GM23338 (cell line): ENCODE results near the gene SRI. TPM values are rescaled to one million over a fixed set of nuclear protein-coding genes. Genes with fewer than 3 reads are reported as not detected.
A peak's percentile ranks its signal among the peaks of the same experiment; 100 is the strongest.

ENCODE experiments used
- ATAC-seq: fragments of 200-7000 bp; cut with Tn5 transposase; 3 replicates; pipeline ENCODE4 v1.9.1; 2020
- DNase-seq: peaks from one replicate; pipeline ENCODE4 v3.0.0-alpha.2; 2015; ENCODE audit warnings: low spot score
- H2AFZ ChIP-seq: fragments of 200-600 bp; sonication (generic); 2 replicates; pipeline ENCODE4 v1.8.0; 2016; ENCODE audit warnings: antibody characterized with exemption, mild to moderate bottlenecking, moderate library complexity
- H3F3A ChIP-seq: fragments of 200-600 bp; sonication (generic); replicated peaks from 2 replicates; pipeline ENCODE4 v1.8.0; 2017; ENCODE audit warnings: antibody characterized with exemption, mixed run types, low read depth
- H3K27ac ChIP-seq: fragments of 200-600 bp; sonication (generic); 2 replicates; pipeline ENCODE4 v1.6.1; 2016; ENCODE audit warnings: low read depth
- H3K27me3 ChIP-seq: fragments of 200-600 bp; sonication (generic); 2 replicates; pipeline ENCODE4 v1.8.0; 2016; ENCODE audit warnings: mild to moderate bottlenecking, mixed run types, moderate library complexity; ENCODE audit not compliant: insufficient read depth
- H3K36me3 ChIP-seq: fragments of 200-600 bp; sonication (generic); 2 replicates; pipeline ENCODE4 v1.8.0; 2016; ENCODE audit warnings: mild to moderate bottlenecking; ENCODE audit not compliant: insufficient read depth
- H3K4me1 ChIP-seq: fragments of 200-600 bp; sonication (generic); 2 replicates; pipeline ENCODE4 v1.8.0; 2016; ENCODE audit warnings: mild to moderate bottlenecking, moderate library complexity; ENCODE audit not compliant: insufficient read depth
- H3K4me2 ChIP-seq: fragments of 200-600 bp; sonication (generic); 2 replicates; pipeline ENCODE4 v1.7.1; 2017; ENCODE audit warnings: mixed run types
- H3K4me3 ChIP-seq: fragments of 200-600 bp; sonication (generic); 2 replicates; pipeline ENCODE4 v1.6.1; 2016; ENCODE audit warnings: mixed run types
- H3K79me2 ChIP-seq: fragments of 200-600 bp; sonication (generic); replicated peaks from 2 replicates; pipeline ENCODE4 v1.8.0; 2017; ENCODE audit warnings: mild to moderate bottlenecking; ENCODE audit not compliant: insufficient read depth
- H3K9me2 ChIP-seq: fragments of 200-600 bp; sonication (generic); 2 replicates; pipeline ENCODE4 v1.8.0; 2017; ENCODE audit not compliant: insufficient read depth
- H4K20me1 ChIP-seq: fragments of 200-600 bp; sonication (generic); replicated peaks from 2 replicates; pipeline ENCODE4 v1.8.0; 2017; ENCODE audit warnings: mild to moderate bottlenecking; ENCODE audit not compliant: insufficient read depth
- H3K27ac Mint-ChIP-seq: 2 replicates; pipeline ENCODE4 v1.8.0; 2020; ENCODE audit warnings: inconsistent platforms, mild to moderate bottlenecking, moderate library complexity, mixed read lengths
- H3K27me3 Mint-ChIP-seq: 3 replicates; pipeline ENCODE4 v1.8.0; 2022; ENCODE audit warnings: low read depth, mild to moderate bottlenecking, moderate library complexity, mixed read lengths, inconsistent platforms; ENCODE audit not compliant: insufficient read depth, poor library complexity
- H3K36me3 Mint-ChIP-seq: 3 replicates; pipeline ENCODE4 v1.8.0; 2021; ENCODE audit warnings: low read depth, mild to moderate bottlenecking, inconsistent platforms, moderate library complexity, mixed read lengths
- H3K4me1 Mint-ChIP-seq: 3 replicates; pipeline ENCODE4 v1.8.0; 2020; ENCODE audit warnings: mild to moderate bottlenecking, inconsistent platforms, mixed read lengths
- H3K4me3 Mint-ChIP-seq: 3 replicates; pipeline ENCODE4 v1.8.0; 2021; ENCODE audit warnings: moderate library complexity, mild to moderate bottlenecking, inconsistent platforms, mixed read lengths
- H3K9me3 Mint-ChIP-seq: 3 replicates; pipeline ENCODE4 v1.8.0; 2020; ENCODE audit warnings: moderate library complexity, mild to moderate bottlenecking, inconsistent platforms, mixed read lengths
- CREB1 ChIP-seq: fragments of 250-450 bp; sonication (Bioruptor Pico); IDR thresholded peaks from 2 replicates; pipeline ENCODE4 v1.5.0; 2020; ENCODE audit warnings: low read depth, mild to moderate bottlenecking, moderate library complexity
- JUNB ChIP-seq: IDR thresholded peaks from one replicate; pipeline ENCODE4 v1.6.1; 2016; ENCODE audit warnings: antibody characterized with exemption; ENCODE audit not compliant: unreplicated experiment
- NANOG ChIP-seq: IDR thresholded peaks from 2 replicates; pipeline ENCODE4 v1.6.1; 2016; ENCODE audit warnings: antibody characterized with exemption, borderline replicate concordance
- POLR2AphosphoS5 ChIP-seq: IDR thresholded peaks from 2 replicates; pipeline ENCODE4 v1.6.1; 2016; ENCODE audit warnings: antibody characterized with exemption, low read depth
- ZNF114 ChIP-seq: fragments of 250-450 bp; sonication (Bioruptor Pico); IDR thresholded peaks from 2 replicates; pipeline ENCODE4 v1.5.0; 2020; ENCODE audit warnings: mild to moderate bottlenecking, moderate library complexity
- ZNF331 ChIP-seq: fragments of 250-450 bp; sonication (Bioruptor Pico); IDR thresholded peaks from 2 replicates; pipeline ENCODE4 v1.5.0; 2020; ENCODE audit warnings: low read depth, mild to moderate bottlenecking, moderate library complexity
- polyA plus RNA-seq: library from polyadenylated mRNA; unstranded; fragments of >200 nt; fragmentation: Nextera tagmentation; extraction: Ambion mirVana; gene quantifications from 2 replicates; pipeline ENCODE4 v1.2.1, GENCODE V29; 2016
- total RNA-seq: library from RNA; depleted of rRNA; stranded (reverse); fragments of >200 nt; shearing (Covaris generic); gene quantifications from 2 replicates; pipeline ENCODE4 v1.2.3, GENCODE V29; 2014
- TF ChIP-seq, protein P1 (sequence below), 2 experiments: fragments of 200-600 bp in 1 of 2; sonication (generic) in 1 of 2; conservative IDR thresholded peaks; 2 replicates each; pipeline versions ENCODE4 v1.5.1 to v1.6.1; 2016 to 2017; ENCODE audit warnings: antibody characterized with exemption in 2 of 2, low read depth in 2 of 2, mild to moderate bottlenecking in 2 of 2, moderate library complexity in 1 of 2
- TF ChIP-seq, protein P2 (sequence below): IDR thresholded peaks from 2 replicates; pipeline ENCODE4 v1.6.1; 2016; ENCODE audit warnings: antibody characterized with exemption
- TF ChIP-seq, protein P3 (sequence below): fragments of 250-450 bp; sonication (Bioruptor Pico); IDR thresholded peaks from 2 replicates; pipeline ENCODE4 v1.5.0; 2020; ENCODE audit warnings: mild to moderate bottlenecking, moderate library complexity
- TF ChIP-seq, protein P4 (sequence below): IDR thresholded peaks from one replicate; pipeline ENCODE4 v1.6.1; 2018; ENCODE audit warnings: antibody characterized with exemption; ENCODE audit not compliant: unreplicated experiment

Gene SRI
- total and polyA plus RNA-seq, 2 experiments from 2014 or later: 141 to 321 TPM

DNA sequence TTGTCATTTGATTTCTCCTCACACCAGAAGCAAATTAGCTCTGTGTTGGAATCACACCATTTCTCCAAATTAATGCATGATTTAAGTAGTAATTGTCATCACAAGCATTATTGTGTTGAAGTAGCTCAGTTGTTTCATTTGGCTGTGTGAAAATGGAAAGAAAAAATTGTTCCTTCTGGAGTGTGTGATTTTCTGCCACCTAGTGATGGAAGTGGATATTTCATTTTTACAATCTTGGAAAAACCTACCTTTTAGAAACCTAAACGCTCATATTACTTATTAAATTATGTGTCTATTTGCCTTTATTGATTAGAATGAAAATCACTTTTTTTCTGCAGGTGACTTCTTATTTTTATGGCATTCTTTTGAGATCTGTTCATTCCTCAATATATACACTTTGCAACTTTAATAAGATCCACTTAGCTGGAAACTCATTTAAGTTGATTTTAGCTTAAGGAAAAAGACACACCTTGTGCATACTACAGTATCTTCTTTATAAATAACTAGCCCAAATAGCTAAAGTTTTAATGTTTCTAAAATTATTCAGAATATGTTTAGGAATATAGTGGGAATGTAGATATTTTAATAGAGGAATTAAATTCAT, 50.0 kb downstream of the SRI start:
- Histone ChIP-seq H3K36me3 (no peaks in the 10 kb centered on the region), H2AFZ (no peak overlapping the region), H3K4me1 (no peaks in the 10 kb centered on the region), H3K27ac (no peak overlapping the region), H3K27me3 (no peaks in the 10 kb centered on the region), H3F3A (no peaks in the 10 kb centered on the region), H3K4me3 (no peak overlapping the region), H3K4me2 (no peak overlapping the region), H4K20me1 (no peaks in the 10 kb centered on the region), H3K79me2 (no peaks in the 10 kb centered on the region), H3K9me2 (no peaks in the 10 kb centered on the region)
- no peak overlapping the region for H3K27ac Mint-ChIP-seq
- H3K36me3 Mint-ChIP-seq: no peaks in the 10 kb centered on the region
- no peak for ATAC-seq
- H3K27me3 Mint-ChIP-seq: no peaks in the 10 kb centered on the region
- H3K4me3 Mint-ChIP-seq: no peak overlapping the region
- peak; percentile 34 for DNase-seq
- TF ChIP-seq NANOG: no peak
- TF ChIP-seq, protein P1, sequence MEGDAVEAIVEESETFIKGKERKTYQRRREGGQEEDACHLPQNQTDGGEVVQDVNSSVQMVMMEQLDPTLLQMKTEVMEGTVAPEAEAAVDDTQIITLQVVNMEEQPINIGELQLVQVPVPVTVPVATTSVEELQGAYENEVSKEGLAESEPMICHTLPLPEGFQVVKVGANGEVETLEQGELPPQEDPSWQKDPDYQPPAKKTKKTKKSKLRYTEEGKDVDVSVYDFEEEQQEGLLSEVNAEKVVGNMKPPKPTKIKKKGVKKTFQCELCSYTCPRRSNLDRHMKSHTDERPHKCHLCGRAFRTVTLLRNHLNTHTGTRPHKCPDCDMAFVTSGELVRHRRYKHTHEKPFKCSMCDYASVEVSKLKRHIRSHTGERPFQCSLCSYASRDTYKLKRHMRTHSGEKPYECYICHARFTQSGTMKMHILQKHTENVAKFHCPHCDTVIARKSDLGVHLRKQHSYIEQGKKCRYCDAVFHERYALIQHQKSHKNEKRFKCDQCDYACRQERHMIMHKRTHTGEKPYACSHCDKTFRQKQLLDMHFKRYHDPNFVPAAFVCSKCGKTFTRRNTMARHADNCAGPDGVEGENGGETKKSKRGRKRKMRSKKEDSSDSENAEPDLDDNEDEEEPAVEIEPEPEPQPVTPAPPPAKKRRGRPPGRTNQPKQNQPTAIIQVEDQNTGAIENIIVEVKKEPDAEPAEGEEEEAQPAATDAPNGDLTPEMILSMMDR (conservative IDR thresholded peaks at IDR 0.05; ENCODE audit: low read depth in 2 of 2): peak; percentile 52 to 66
- no peak for TF ChIP-seq ZNF114 (CRISPR knock-in tag)
- TF ChIP-seq, protein P2, sequence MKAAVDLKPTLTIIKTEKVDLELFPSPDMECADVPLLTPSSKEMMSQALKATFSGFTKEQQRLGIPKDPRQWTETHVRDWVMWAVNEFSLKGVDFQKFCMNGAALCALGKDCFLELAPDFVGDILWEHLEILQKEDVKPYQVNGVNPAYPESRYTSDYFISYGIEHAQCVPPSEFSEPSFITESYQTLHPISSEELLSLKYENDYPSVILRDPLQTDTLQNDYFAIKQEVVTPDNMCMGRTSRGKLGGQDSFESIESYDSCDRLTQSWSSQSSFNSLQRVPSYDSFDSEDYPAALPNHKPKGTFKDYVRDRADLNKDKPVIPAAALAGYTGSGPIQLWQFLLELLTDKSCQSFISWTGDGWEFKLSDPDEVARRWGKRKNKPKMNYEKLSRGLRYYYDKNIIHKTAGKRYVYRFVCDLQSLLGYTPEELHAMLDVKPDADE: no peak
- TF ChIP-seq POLR2AphosphoS5: no peak
- H3K9me3 Mint-ChIP-seq: no peaks in the 10 kb centered on the region
- H3K4me1 Mint-ChIP-seq: no peaks in the 10 kb centered on the region

DNA sequence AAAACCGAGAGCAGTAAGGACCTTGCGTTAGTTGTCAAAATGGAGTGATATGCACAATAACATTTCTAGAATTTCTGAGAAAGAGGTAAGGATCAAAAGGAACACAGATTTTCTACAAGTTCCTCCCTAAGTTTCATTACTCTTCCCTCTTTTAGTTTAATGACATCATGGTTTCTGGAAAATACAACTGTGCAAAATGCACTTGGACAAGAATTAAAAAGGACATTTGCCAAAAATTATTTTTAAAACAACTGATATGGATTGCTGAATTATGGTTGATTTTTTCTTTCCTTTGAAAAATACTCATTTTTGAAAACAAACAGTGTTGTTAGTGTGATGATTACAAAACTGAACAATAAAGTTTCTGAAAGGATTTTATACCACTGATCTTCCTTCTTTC, 52.1 kb downstream of the SRI start:
- Mint-ChIP-seq H3K4me1 (no peaks in the 10 kb centered on the region), H3K27ac (no peak overlapping the region)
- H3K4me2 ChIP-seq: no peak overlapping the region
- TF ChIP-seq, protein P3, sequence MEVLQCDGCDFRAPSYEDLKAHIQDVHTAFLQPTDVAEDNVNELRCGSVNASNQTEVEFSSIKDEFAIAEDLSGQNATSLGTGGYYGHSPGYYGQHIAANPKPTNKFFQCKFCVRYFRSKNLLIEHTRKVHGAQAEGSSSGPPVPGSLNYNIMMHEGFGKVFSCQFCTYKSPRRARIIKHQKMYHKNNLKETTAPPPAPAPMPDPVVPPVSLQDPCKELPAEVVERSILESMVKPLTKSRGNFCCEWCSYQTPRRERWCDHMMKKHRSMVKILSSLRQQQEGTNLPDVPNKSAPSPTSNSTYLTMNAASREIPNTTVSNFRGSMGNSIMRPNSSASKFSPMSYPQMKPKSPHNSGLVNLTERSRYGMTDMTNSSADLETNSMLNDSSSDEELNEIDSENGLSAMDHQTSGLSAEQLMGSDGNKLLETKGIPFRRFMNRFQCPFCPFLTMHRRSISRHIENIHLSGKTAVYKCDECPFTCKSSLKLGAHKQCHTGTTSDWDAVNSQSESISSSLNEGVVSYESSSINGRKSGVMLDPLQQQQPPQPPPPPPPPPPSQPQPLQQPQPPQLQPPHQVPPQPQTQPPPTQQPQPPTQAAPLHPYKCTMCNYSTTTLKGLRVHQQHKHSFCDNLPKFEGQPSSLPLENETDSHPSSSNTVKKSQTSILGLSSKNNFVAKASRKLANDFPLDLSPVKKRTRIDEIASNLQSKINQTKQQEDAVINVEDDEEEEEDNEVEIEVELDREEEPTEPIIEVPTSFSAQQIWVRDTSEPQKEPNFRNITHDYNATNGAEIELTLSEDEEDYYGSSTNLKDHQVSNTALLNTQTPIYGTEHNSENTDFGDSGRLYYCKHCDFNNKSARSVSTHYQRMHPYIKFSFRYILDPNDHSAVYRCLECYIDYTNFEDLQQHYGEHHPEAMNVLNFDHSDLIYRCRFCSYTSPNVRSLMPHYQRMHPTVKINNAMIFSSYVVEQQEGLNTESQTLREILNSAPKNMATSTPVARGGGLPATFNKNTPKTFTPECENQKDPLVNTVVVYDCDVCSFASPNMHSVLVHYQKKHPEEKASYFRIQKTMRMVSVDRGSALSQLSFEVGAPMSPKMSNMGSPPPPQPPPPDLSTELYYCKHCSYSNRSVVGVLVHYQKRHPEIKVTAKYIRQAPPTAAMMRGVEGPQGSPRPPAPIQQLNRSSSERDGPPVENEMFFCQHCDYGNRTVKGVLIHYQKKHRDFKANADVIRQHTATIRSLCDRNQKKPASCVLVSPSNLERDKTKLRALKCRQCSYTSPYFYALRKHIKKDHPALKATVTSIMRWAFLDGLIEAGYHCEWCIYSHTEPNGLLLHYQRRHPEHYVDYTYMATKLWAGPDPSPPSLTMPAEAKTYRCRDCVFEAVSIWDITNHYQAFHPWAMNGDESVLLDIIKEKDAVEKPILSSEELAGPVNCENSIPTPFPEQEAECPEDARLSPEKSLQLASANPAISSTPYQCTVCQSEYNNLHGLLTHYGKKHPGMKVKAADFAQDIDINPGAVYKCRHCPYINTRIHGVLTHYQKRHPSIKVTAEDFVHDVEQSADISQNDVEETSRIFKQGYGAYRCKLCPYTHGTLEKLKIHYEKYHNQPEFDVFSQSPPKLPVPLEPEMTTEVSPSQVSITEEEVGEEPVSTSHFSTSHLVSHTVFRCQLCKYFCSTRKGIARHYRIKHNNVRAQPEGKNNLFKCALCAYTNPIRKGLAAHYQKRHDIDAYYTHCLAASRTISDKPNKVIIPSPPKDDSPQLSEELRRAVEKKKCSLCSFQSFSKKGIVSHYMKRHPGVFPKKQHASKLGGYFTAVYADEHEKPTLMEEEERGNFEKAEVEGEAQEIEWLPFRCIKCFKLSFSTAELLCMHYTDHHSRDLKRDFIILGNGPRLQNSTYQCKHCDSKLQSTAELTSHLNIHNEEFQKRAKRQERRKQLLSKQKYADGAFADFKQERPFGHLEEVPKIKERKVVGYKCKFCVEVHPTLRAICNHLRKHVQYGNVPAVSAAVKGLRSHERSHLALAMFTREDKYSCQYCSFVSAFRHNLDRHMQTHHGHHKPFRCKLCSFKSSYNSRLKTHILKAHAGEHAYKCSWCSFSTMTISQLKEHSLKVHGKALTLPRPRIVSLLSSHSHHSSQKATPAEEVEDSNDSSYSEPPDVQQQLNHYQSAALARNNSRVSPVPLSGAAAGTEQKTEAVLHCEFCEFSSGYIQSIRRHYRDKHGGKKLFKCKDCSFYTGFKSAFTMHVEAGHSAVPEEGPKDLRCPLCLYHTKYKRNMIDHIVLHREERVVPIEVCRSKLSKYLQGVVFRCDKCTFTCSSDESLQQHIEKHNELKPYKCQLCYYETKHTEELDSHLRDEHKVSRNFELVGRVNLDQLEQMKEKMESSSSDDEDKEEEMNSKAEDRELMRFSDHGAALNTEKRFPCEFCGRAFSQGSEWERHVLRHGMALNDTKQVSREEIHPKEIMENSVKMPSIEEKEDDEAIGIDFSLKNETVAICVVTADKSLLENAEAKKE (CRISPR knock-in tag): no peak
- TF ChIP-seq ZNF331 (no peak), JUNB (no peak), NANOG (no peak), CREB1 (CRISPR knock-in tag) (no peak)
- TF ChIP-seq, protein P4, sequence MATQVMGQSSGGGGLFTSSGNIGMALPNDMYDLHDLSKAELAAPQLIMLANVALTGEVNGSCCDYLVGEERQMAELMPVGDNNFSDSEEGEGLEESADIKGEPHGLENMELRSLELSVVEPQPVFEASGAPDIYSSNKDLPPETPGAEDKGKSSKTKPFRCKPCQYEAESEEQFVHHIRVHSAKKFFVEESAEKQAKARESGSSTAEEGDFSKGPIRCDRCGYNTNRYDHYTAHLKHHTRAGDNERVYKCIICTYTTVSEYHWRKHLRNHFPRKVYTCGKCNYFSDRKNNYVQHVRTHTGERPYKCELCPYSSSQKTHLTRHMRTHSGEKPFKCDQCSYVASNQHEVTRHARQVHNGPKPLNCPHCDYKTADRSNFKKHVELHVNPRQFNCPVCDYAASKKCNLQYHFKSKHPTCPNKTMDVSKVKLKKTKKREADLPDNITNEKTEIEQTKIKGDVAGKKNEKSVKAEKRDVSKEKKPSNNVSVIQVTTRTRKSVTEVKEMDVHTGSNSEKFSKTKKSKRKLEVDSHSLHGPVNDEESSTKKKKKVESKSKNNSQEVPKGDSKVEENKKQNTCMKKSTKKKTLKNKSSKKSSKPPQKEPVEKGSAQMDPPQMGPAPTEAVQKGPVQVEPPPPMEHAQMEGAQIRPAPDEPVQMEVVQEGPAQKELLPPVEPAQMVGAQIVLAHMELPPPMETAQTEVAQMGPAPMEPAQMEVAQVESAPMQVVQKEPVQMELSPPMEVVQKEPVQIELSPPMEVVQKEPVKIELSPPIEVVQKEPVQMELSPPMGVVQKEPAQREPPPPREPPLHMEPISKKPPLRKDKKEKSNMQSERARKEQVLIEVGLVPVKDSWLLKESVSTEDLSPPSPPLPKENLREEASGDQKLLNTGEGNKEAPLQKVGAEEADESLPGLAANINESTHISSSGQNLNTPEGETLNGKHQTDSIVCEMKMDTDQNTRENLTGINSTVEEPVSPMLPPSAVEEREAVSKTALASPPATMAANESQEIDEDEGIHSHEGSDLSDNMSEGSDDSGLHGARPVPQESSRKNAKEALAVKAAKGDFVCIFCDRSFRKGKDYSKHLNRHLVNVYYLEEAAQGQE: no peak

More for the DNA sequence above, 52.1 kb downstream of the SRI start:
- Histone ChIP-seq H3K27me3 (no peaks in the 10 kb centered on the region), H3K27ac (no peak overlapping the region), H3K4me3 (no peak overlapping the region), H2AFZ (no peak overlapping the region), H3K36me3 (no peaks in the 10 kb centered on the region), H4K20me1 (no peaks in the 10 kb centered on the region), H3K4me1 (no peaks in the 10 kb centered on the region), H3K9me2 (no peaks in the 10 kb centered on the region), H3K79me2 (no peaks in the 10 kb centered on the region), H3F3A (no peaks in the 10 kb centered on the region)
- no peaks in the 10 kb centered on the region for H3K36me3 Mint-ChIP-seq
- ATAC-seq (no peak), DNase-seq (no peak)
- no peaks in the 10 kb centered on the region for H3K27me3 Mint-ChIP-seq
- no peaks in the 10 kb centered on the region for H3K9me3 Mint-ChIP-seq
- no peak overlapping the region for H3K4me3 Mint-ChIP-seq
